Activated CD4-positive, alpha-beta T cell treated with anti-CD3 and anti-CD28 coated beads, Interleukin-2, amount 50 U/mL, for 48 hours (primary cell): ENCODE measurements around the gene DPP4.

ENCODE experiments used
- DNase-seq, 2 experiments: peaks; one replicate each; pipeline ENCODE4 v3.0.0-alpha.2; 2020

The DPP4 gene

GRCh38 chr2:162085090-162085891 is 11.3 kb upstream of the DPP4 start:
- DNase-seq = no peak

- DNase-seq = no peak
These were observed 10.5 kb upstream of the DPP4 start for GRCh38 chr2:162084536-162084935.

GRCh38 chr2:162082681-162083080 is 8.7 kb upstream of the DPP4 start:
- DNase-seq = no peak

- DNase-seq = no peak
These were observed 8.0 kb upstream of the DPP4 start for GRCh38 chr2:162082036-162082435.

- DNase-seq = no peak
These were observed 5.5 kb upstream of the DPP4 start for GRCh38 chr2:162079514-162079913.

GRCh38 chr2:162075689-162076132 is 1.7 kb upstream of the DPP4 start:
- no peak for DNase-seq

GRCh38 chr2:162074928-162075688 is 1.1 kb upstream of the DPP4 start:
- no peak for DNase-seq

- no peak for DNase-seq
These were observed 549 bp upstream of the DPP4 start for GRCh38 chr2:162074632-162074895.

- DNase-seq = peak in 1 of 2 experiments; percentile 26
These were observed 783 bp downstream of the DPP4 start for GRCh38 chr2:162072976-162073887.

- no peak for DNase-seq
These were observed 1.8 kb downstream of the DPP4 start for GRCh38 chr2:162072181-162072702.

GRCh38 chr2:162071001-162071400 is 3.0 kb downstream of the DPP4 start:
- DNase-seq = no peak

GRCh38 chr2:162070228-162070936 is 3.6 kb downstream of the DPP4 start:
- DNase-seq = no peak

- DNase-seq = no peak
These were observed 4.6 kb downstream of the DPP4 start for GRCh38 chr2:162069267-162069903.

- no peak for DNase-seq
These were observed 6.4 kb downstream of the DPP4 start for GRCh38 chr2:162067596-162067995.

- DNase-seq = no peak
These were observed 8.2 kb downstream of the DPP4 start for GRCh38 chr2:162065767-162066166.

GRCh38 chr2:162063899-162064298 is 10.1 kb downstream of the DPP4 start:
- DNase-seq = no peak

GRCh38 chr2:162063281-162063680 is 10.7 kb downstream of the DPP4 start:
- no peak for DNase-seq

- DNase-seq = no peak
These were observed 11.5 kb downstream of the DPP4 start for GRCh38 chr2:162062559-162062958.

- DNase-seq = no peak
These were observed 13.0 kb downstream of the DPP4 start for GRCh38 chr2:162061021-162061420.

GRCh38 chr2:162060532-162060931 is 13.5 kb downstream of the DPP4 start:
- no peak for DNase-seq

- no peak for DNase-seq
These were observed 14.9 kb downstream of the DPP4 start for GRCh38 chr2:162058973-162059668.
